HepG2 (cell line): Measurements from ENCODE around the gene CRKL. TPM values are rescaled to one million over a fixed set of nuclear protein-coding genes. Genes with fewer than 3 reads are reported as not detected.

ENCODE experiments used
- AHR ChIP-seq: IDR thresholded peaks from 2 replicates; pipeline ENCODE4 v1.6.1; 2018; ENCODE audit warnings: missing genetic modification reagents, missing compliant biosample characterization
- ASH2L ChIP-seq: fragments of 300-600, 200-600 bp; sonication (generic); IDR thresholded peaks from 2 replicates; pipeline ENCODE4 v1.7.0; 2017; ENCODE audit warnings: low read depth, mild to moderate bottlenecking, moderate library complexity, mixed read lengths, low read length; ENCODE audit not compliant: insufficient read length
- ATM ChIP-seq: fragments of 450-650 bp; IDR thresholded peaks from 2 replicates; pipeline ENCODE4 v1.7.1; 2017; ENCODE audit warnings: mild to moderate bottlenecking, borderline replicate concordance
- CHD2 ChIP-seq: IDR thresholded peaks from 2 replicates; pipeline ENCODE4 v1.6.1; 2011; ENCODE audit warnings: low read depth, low read length, improper control_type of control experiment
- CREB1 ChIP-seq, 2 experiments: fragments of 450-650 bp in 1 of 2; IDR thresholded peaks; 2 replicates each; pipeline ENCODE4 v1.6.1; 2016 to 2017; ENCODE audit warnings: control low read depth in 1 of 2, mild to moderate bottlenecking in 1 of 2, missing compliant biosample characterization in 1 of 2, missing genetic modification characterization in 1 of 2
- EP300 ChIP-seq, 3 experiments: sonication (generic) in 1 of 3; formaldehyde crosslinking in 1 of 3; IDR thresholded peaks; 2 replicates each; pipeline versions ENCODE4 v1.5.1 to v1.6.1; 2011 to 2020; ENCODE audit warnings: low read depth in 2 of 3, low read length in 2 of 3, borderline replicate concordance in 1 of 3, improper control_type of control experiment in 1 of 3, mild to moderate bottlenecking in 1 of 3, missing genetic modification reagents in 1 of 3, moderate library complexity in 1 of 3
- GFI1 ChIP-seq: sonication (generic); formaldehyde crosslinking; IDR thresholded peaks from 2 replicates; pipeline ENCODE4 v1.5.0; 2020; ENCODE audit warnings: missing genetic modification reagents, mild to moderate bottlenecking, borderline replicate concordance
- HDAC2 ChIP-seq: sonication (generic); formaldehyde crosslinking; IDR thresholded peaks from 2 replicates; pipeline ENCODE4 v1.4.0; 2020; ENCODE audit warnings: missing genetic modification reagents
- HNF4G ChIP-seq, 2 experiments: sonication (generic) in 1 of 2; formaldehyde crosslinking in 1 of 2; IDR thresholded peaks; 2 replicates each; pipeline versions ENCODE4 v1.4.0 to v1.6.1; 2011 to 2020; ENCODE audit warnings: borderline replicate concordance in 2 of 2, low read depth in 2 of 2, mild to moderate bottlenecking in 2 of 2, low read length in 1 of 2, missing genetic modification reagents in 1 of 2, moderate library complexity in 1 of 2
- HOXA3 ChIP-seq: sonication (generic); formaldehyde crosslinking; IDR thresholded peaks from 2 replicates; pipeline ENCODE4 v1.5.0; 2020; ENCODE audit warnings: missing genetic modification reagents
- ISX ChIP-seq: sonication (generic); formaldehyde crosslinking; conservative IDR thresholded peaks from 2 replicates; pipeline ENCODE4 v1.5.0; 2020; ENCODE audit warnings: missing genetic modification reagents
- MXI1 ChIP-seq: IDR thresholded peaks from 3 replicates; pipeline ENCODE4 v1.6.1; 2012; ENCODE audit warnings: low read depth, low read length, inconsistent platforms, borderline replicate concordance
- NCOR1 ChIP-seq: fragments of 200-600 bp; sonication (generic); IDR thresholded peaks from 2 replicates; pipeline ENCODE4 v1.7.0; 2017; ENCODE audit warnings: antibody characterized with exemption, low read length, borderline replicate concordance
- REPIN1 ChIP-seq: sonication (generic); formaldehyde crosslinking; IDR thresholded peaks from 2 replicates; pipeline ENCODE4 v1.8.0; 2022; ENCODE audit warnings: missing genetic modification reagents, low read depth, mild to moderate bottlenecking, borderline replicate concordance
- RFX5 ChIP-seq: IDR thresholded peaks from 2 replicates; pipeline ENCODE4 v1.6.1; 2011; ENCODE audit warnings: low read depth, low read length, improper control_type of control experiment
- RFXAP ChIP-seq: sonication (generic); formaldehyde crosslinking; IDR thresholded peaks from 2 replicates; pipeline ENCODE4 v1.4.0; 2020; ENCODE audit warnings: missing genetic modification reagents, borderline replicate concordance
- SATB2 ChIP-seq: sonication (generic); formaldehyde crosslinking; IDR thresholded peaks from 2 replicates; pipeline ENCODE4 v1.5.0; 2020; ENCODE audit warnings: missing genetic modification reagents
- SPEN ChIP-seq: sonication (generic); formaldehyde crosslinking; IDR thresholded peaks from 2 replicates; pipeline ENCODE4 v1.5.1; 2020; ENCODE audit warnings: low read depth, mild to moderate bottlenecking, missing genetic modification reagents
- TAF1 ChIP-seq: sonication (generic); formaldehyde crosslinking; IDR thresholded peaks from 2 replicates; pipeline ENCODE4 v1.4.0; 2020; ENCODE audit warnings: missing genetic modification reagents
- TBX3 ChIP-seq: fragments of 450-650 bp; IDR thresholded peaks from 2 replicates; pipeline ENCODE4 v1.6.1; 2017; ENCODE audit warnings: antibody characterized with exemption, mild to moderate bottlenecking, inconsistent platforms, borderline replicate concordance
- ZC3H4 ChIP-seq: sonication (generic); formaldehyde crosslinking; IDR thresholded peaks from 2 replicates; pipeline ENCODE4 v1.4.0; 2020; ENCODE audit warnings: missing genetic modification reagents, borderline replicate concordance
- ZNF572 ChIP-seq: sonication (generic); formaldehyde crosslinking; IDR thresholded peaks from 2 replicates; pipeline ENCODE4 v1.5.1; 2020; ENCODE audit warnings: mild to moderate bottlenecking, missing genetic modification reagents
- ZNF629 ChIP-seq: sonication (generic); formaldehyde crosslinking; conservative IDR thresholded peaks from 2 replicates; pipeline ENCODE4 v1.5.0; 2020; ENCODE audit warnings: missing genetic modification reagents
- polyA plus RNA-seq, 8 experiments: library from polyadenylated mRNA; depleted of rRNA in 3 of 8; stranded (reverse) in 7 of 8; unstranded in 1 of 8; fragments of >200 nt; fragmentation: Illumina TruSeq in 4 of 8; extraction: Trizol in 4 of 8; gene quantifications; 2 replicates each; pipeline versions ENCODE4 v1.2.1 to v1.2.3, GENCODE V29; 2011 to 2016; ENCODE audit warnings: low read depth in 4 of 8, missing spikeins in 1 of 8, mixed read lengths in 1 of 8; ENCODE audit not compliant: insufficient read depth in 1 of 8
- total RNA-seq, 5 experiments: library from RNA; depleted of rRNA; stranded (reverse); fragments of >200 nt; fragmentation: Illumina TruSeq; extraction: Trizol; gene quantifications; 2 replicates each; pipeline ENCODE4 v1.2.3, GENCODE V29; 2016; ENCODE audit warnings: low read depth in 1 of 5
- TF ChIP-seq, protein P1 (sequence below): sonication (generic); formaldehyde crosslinking; IDR thresholded peaks from 2 replicates; pipeline ENCODE4 v1.4.0; 2020; ENCODE audit warnings: mild to moderate bottlenecking, missing genetic modification reagents, borderline replicate concordance

CRKL gene
- total and polyA plus RNA-seq, 2 of the 13 experiments (the other 11 are each of a cell fraction or from before 2014, with no cell fraction given) = 37.4 to 60.6 TPM

DNA sequence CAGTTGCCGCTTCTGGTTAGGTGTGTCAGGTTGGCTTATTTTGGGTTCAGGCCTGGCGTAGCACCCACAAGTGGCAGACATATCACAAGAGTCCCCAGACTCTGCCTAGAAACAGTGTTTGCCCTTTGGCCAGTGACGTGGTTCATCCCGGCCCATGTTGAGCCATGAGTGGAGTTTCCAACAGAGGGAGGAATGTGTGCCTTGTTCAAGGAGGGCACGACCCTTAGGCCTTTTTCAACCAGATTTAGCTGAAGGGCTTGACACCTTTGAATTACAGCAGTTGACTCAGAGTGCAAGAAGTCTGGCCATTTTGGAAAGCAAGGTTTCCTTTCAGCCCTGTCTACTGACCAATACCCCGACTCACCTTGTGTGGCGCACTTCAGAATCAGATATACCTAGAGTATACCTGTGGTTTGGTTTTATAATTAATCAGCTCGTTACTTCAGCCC lies 34.7 kb downstream of the CRKL start (continued):
- TF ChIP-seq CHD2 (no peak), NCOR1 (0 out of 2 replicates have a peak, but pooled peaks have one; percentile 6), ISX (CRISPR knock-in tag) (0 out of 2 replicates have a peak, but pooled peaks have one; percentile 55), ZNF629 (CRISPR knock-in tag) (0 out of 2 replicates have a peak, but pooled peaks have one; percentile 22), ASH2L (peak; percentile 38), REPIN1 (CRISPR knock-in tag) (0 out of 2 replicates have a peak, but pooled peaks have one; percentile 4), TBX3 (0 out of 2 replicates have a peak, but pooled peaks have one; percentile 16), RFX5 (peak; percentile 94), ZNF572 (0 out of 2 replicates have a peak, but pooled peaks have one; percentile 24), RFXAP (CRISPR knock-in tag) (peak; percentile 99), HNF4G (IDR thresholded peaks at IDR 0.05; ENCODE audit: borderline replicate concordance, low read depth, low read length) (peak; percentile 50; the same call in 1 of the 2 replicates), HNF4G (CRISPR knock-in tag; IDR thresholded peaks at IDR 0.05; ENCODE audit: borderline replicate concordance, low read depth) (no peak), EP300 (IDR thresholded peaks at IDR 0.05; ENCODE audit: low read depth in 2 of 2, low read length in 2 of 2) (peak in 1 of 2 experiments; percentile 36; a peak in 1 of 4 replicates), EP300 (CRISPR knock-in tag; IDR thresholded peaks at IDR 0.05; ENCODE audit: borderline replicate concordance) (no peak), MXI1 (peak; percentile 26; the same call in 1 of the 3 replicates), SATB2 (peak; percentile 74; the same call in 1 of the 2 replicates), GFI1 (CRISPR knock-in tag) (0 out of 2 replicates have a peak, but pooled peaks have one; percentile 20), HDAC2 (CRISPR knock-in tag) (peak; percentile 29; the same call in 1 of the 2 replicates), TAF1 (CRISPR knock-in tag) (peak; percentile 6; the same call in 1 of the 2 replicates), ZC3H4 (CRISPR knock-in tag) (no peak), AHR (CRISPR knock-in tag) (no peak), ATM (no peak), SPEN (CRISPR knock-in tag) (no peak), CREB1 (IDR thresholded peaks at IDR 0.05) (no peak; the same call in 1 of the 2 replicates), CREB1 (CRISPR knock-in tag; IDR thresholded peaks at IDR 0.05) (peak; percentile 75), HOXA3 (CRISPR knock-in tag) (peak; percentile 75)
- TF ChIP-seq, protein P1, sequence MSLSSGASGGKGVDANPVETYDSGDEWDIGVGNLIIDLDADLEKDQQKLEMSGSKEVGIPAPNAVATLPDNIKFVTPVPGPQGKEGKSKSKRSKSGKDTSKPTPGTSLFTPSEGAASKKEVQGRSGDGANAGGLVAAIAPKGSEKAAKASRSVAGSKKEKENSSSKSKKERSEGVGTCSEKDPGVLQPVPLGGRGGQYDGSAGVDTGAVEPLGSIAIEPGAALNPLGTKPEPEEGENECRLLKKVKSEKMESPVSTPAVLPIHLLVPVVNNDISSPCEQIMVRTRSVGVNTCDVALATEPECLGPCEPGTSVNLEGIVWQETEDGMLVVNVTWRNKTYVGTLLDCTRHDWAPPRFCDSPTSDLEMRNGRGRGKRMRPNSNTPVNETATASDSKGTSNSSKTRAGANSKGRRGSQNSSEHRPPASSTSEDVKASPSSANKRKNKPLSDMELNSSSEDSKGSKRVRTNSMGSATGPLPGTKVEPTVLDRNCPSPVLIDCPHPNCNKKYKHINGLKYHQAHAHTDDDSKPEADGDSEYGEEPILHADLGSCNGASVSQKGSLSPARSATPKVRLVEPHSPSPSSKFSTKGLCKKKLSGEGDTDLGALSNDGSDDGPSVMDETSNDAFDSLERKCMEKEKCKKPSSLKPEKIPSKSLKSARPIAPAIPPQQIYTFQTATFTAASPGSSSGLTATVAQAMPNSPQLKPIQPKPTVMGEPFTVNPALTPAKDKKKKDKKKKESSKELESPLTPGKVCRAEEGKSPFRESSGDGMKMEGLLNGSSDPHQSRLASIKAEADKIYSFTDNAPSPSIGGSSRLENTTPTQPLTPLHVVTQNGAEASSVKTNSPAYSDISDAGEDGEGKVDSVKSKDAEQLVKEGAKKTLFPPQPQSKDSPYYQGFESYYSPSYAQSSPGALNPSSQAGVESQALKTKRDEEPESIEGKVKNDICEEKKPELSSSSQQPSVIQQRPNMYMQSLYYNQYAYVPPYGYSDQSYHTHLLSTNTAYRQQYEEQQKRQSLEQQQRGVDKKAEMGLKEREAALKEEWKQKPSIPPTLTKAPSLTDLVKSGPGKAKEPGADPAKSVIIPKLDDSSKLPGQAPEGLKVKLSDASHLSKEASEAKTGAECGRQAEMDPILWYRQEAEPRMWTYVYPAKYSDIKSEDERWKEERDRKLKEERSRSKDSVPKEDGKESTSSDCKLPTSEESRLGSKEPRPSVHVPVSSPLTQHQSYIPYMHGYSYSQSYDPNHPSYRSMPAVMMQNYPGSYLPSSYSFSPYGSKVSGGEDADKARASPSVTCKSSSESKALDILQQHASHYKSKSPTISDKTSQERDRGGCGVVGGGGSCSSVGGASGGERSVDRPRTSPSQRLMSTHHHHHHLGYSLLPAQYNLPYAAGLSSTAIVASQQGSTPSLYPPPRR (CRISPR knock-in tag) = peak; percentile 29; the same call in 1 of the 2 replicates
